Measurements from ENCODE around the gene MAGI1.

MAGI1 gene

GRCh38 chr3:65946438-65946837 lies 92.3 kb downstream of the MAGI1 start:
- H3K4me3 ChIP-seq (ENCODE audit: low read depth, low read length), result no peak overlapping the region
- no peak for TF ChIP-seq CTCF (conservative IDR thresholded peaks at IDR 0.05; ENCODE audit: low read depth, low read length)
- DNase-seq (ENCODE audit: low read depth), result peak; percentile 60

DNA sequence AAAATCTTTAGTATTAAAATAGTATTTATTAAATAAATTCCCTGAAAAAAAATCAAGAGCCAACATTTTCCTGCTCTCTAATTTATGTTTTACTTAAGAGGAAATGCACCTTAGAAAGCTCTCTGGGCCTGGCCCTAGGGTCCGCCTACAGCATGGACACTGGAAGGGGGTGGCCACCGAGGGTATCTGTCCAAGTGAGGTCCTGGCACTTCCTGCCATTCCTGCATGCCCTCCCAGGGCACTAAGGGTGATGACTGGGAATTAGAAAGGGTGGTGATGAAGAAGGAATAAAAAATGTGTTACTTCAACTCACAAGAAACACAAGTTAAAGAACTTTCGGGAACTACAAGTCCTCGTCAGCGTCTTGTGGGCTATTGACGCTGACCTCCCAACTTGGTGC lies 92.8 kb downstream of the MAGI1 start:
- no peak overlapping the region for H3K4me3 ChIP-seq (ENCODE audit: low read depth, low read length)
- DNase-seq (ENCODE audit: low read depth), result no peak
- TF ChIP-seq CTCF (conservative IDR thresholded peaks at IDR 0.05; ENCODE audit: low read depth, low read length), result no peak

DNA sequence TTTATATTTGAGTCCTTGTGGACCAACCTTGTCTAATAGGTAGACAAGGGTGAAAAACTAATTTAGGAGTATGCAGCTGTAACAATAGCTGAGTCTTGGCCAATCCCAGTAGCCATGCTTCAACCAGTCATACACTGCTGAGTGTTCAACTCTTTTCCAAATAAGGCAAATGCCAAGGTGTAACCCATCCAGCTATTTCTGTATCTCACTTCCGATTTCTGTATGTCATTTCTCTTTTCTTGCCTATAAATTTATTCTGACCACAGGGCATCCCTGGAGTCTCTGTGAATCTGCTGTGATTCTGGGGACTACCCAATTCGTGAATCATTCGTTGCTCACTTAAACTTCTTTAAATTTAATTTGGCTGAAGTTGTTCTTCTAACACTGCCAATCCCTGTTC lies 93.2 kb downstream of the MAGI1 start:
- no peak for DNase-seq (ENCODE audit: low read depth)
- no peak for TF ChIP-seq CTCF (conservative IDR thresholded peaks at IDR 0.05; ENCODE audit: low read depth, low read length)
- H3K4me3 ChIP-seq (ENCODE audit: low read depth, low read length), result no peak overlapping the region

DNA sequence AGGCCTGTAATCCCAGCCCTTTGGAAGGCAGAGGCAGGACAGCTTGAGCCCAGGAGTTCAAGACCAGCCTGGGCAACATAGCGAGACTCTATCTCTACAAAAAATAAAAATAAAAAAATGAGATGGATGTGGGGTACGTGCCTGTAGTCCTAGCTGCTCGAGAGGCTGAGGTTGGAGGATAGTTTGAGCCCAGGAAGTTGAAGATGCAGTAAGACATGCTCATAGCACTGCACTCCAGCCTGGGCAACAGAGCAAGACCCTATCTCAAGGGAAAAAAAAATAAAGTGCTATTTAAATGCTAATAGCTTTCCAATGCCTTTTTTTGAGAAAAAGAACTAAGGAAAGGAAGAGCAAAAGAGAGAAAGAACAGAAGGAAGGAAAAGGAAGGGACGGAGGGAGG lies 94.5 kb downstream of the MAGI1 start:
- no peak overlapping the region for H3K4me3 ChIP-seq (ENCODE audit: low read depth, low read length)
- no peak for DNase-seq (ENCODE audit: low read depth)
- no peak for TF ChIP-seq CTCF (conservative IDR thresholded peaks at IDR 0.05; ENCODE audit: low read depth, low read length)

DNA sequence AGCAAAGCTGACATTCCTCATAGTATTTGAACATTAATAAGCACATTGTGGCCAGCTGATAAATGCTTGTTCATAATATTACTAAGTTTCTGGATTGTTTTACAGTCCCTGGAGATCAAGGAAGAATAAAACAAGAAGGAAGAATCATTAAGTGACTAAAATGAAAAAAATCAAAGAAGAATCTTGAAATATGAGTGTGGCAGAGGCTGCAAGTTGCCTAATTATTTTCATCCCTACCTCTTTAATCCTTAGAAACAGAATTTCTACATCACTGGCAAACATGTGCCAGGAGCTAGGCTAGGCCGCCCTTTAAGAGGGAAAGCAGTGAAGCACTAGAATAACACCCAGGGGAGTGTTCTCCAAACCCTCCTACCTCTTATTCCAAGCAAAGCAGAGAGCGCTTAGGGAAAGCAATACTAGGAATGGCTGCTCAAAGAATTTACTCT lies 98.9 kb downstream of the MAGI1 start:
- TF ChIP-seq CTCF (conservative IDR thresholded peaks at IDR 0.05; ENCODE audit: low read depth, low read length), result no peak
- no peak for DNase-seq (ENCODE audit: low read depth)
- no peak overlapping the region for H3K4me3 ChIP-seq (ENCODE audit: low read depth, low read length)

GRCh38 chr3:65939184-65939583 lies 99.5 kb downstream of the MAGI1 start:
- TF ChIP-seq CTCF (conservative IDR thresholded peaks at IDR 0.05; ENCODE audit: low read depth, low read length), result no peak
- DNase-seq (ENCODE audit: low read depth), result no peak
- H3K4me3 ChIP-seq (ENCODE audit: low read depth, low read length), result no peak overlapping the region

DNA sequence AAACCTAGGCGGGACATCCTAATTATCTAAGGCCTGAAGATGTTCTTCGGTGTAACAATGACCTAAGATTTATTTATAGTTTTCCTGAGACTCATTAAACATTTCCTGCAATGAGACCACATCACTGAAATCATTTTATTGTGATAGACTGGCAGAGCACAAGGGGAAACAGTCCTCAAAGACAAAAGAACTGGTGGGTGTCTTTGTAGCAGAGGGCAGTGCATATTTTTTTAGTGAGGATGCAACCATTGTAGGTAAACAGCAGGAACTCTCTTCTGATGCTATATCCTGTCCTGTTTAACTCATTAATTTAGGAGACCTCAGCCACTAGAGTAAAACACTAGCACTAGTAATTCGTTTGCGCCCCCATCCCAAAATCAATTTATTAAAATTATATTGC lies 100.0 kb downstream of the MAGI1 start:
- H3K4me3 ChIP-seq (ENCODE audit: low read depth, low read length), result no peak overlapping the region
- no peak for TF ChIP-seq CTCF (conservative IDR thresholded peaks at IDR 0.05; ENCODE audit: low read depth, low read length)
- no peak for DNase-seq (ENCODE audit: low read depth)

All from choroid plexus epithelial cell (primary cell).